ENCODE results near the gene PHF3.

Gene PHF3

GRCh38 chr6:63739094-63739687 is 103.6 kb downstream of the PHF3 start:
- H3K27ac Mint-ChIP-seq, result no peak overlapping the region
- TF ChIP-seq CTCF (IDR thresholded peaks at IDR 0.05; ENCODE audit: unreplicated experiment in 3 of 3), result no peak
- no peak overlapping the region for H3K4me3 Mint-ChIP-seq
- no peaks in the 10 kb centered on the region for H3K27me3 Mint-ChIP-seq (ENCODE audit: low read depth)
- H3K4me1 Mint-ChIP-seq, result no peaks in the 10 kb centered on the region
- H3K36me3 Mint-ChIP-seq (ENCODE audit: low read depth), result peaks cover 13% of the 10 kb centered on the region
- peaks cover 19% of the 10 kb centered on the region for H3K9me3 Mint-ChIP-seq

DNA sequence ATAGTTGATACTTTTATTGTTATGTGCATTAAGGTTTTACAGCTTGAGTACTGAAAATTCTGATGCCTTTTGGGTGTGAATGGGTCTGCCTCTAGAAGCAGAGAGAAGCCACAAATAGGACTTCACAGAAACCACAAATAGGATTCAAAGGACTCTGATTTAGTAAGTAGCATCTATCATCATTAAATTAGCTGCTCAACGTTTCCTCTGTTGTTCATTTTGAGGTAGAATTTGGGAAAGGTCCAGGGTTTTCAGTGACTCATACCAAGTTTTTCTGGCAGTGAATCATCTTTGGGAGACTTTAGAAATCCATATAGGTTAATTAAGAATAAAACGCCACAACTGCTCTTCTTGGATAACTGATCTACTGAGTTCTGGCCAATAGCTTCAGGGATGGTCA is 105.1 kb downstream of the PHF3 start:
- H3K4me3 Mint-ChIP-seq, result no peak overlapping the region
- H3K4me1 Mint-ChIP-seq, result no peaks in the 10 kb centered on the region
- peaks cover 9% of the 10 kb centered on the region for H3K9me3 Mint-ChIP-seq
- TF ChIP-seq CTCF (IDR thresholded peaks at IDR 0.05; ENCODE audit: unreplicated experiment in 3 of 3), result no peak
- H3K27ac Mint-ChIP-seq, result no peak overlapping the region
- H3K36me3 Mint-ChIP-seq (ENCODE audit: low read depth), result peaks cover 8% of the 10 kb centered on the region
- H3K27me3 Mint-ChIP-seq (ENCODE audit: low read depth), result no peaks in the 10 kb centered on the region

DNA sequence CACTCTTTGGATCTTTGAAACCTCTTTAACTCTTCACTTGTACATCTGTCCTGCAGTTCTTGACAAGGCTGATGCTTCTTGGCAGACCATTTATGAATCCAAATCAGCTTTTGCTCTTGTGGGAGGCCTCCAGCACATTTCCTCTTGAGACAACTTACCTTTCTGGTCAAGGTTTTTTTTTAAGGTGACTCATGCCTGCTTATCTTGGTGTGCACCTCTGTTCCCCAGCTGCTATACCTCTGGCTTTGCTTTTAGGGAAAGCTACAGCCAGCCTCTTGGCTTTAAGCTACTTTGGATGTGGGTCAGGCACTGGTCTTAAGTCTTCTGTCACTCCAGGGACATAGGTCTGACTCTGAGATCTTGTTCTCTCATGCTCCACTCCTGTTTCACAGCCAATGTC is 106.5 kb downstream of the PHF3 start:
- H3K4me3 Mint-ChIP-seq, result no peak overlapping the region
- H3K4me1 Mint-ChIP-seq, result no peaks in the 10 kb centered on the region
- no peak overlapping the region for H3K27ac Mint-ChIP-seq
- TF ChIP-seq CTCF (IDR thresholded peaks at IDR 0.05; ENCODE audit: unreplicated experiment in 3 of 3), result no peak
- peaks cover 8% of the 10 kb centered on the region for H3K36me3 Mint-ChIP-seq (ENCODE audit: low read depth)
- H3K27me3 Mint-ChIP-seq (ENCODE audit: low read depth), result no peaks in the 10 kb centered on the region
- peaks cover 8% of the 10 kb centered on the region for H3K9me3 Mint-ChIP-seq

DNA sequence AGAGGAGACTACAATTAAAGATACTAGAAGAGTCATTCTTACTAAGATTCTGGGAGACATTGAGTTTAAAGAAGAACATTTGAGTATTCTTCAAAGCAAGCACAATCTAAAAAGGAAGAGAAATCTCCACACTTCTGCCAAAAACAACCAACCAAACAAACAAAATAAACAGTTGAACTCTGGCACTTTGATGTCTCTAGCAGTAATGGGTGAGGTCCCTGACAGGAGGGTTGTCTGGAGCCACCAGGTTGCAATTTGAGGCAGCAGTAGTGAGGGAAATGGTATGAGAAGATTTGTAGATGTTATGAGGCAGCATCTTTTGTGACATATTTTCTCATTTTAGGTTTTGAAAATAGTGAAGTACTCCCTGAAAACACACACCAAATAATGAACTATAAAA is 108.1 kb downstream of the PHF3 start:
- Mint-ChIP-seq H3K4me1 (no peaks in the 10 kb centered on the region), H3K4me3 (no peak overlapping the region), H3K27me3 (ENCODE audit: low read depth) (no peaks in the 10 kb centered on the region), H3K27ac (no peak overlapping the region), H3K36me3 (ENCODE audit: low read depth) (peaks cover 7% of the 10 kb centered on the region), H3K9me3 (peaks cover 10% of the 10 kb centered on the region)
- TF ChIP-seq CTCF (IDR thresholded peaks at IDR 0.05; ENCODE audit: unreplicated experiment in 3 of 3), result no peak

DNA sequence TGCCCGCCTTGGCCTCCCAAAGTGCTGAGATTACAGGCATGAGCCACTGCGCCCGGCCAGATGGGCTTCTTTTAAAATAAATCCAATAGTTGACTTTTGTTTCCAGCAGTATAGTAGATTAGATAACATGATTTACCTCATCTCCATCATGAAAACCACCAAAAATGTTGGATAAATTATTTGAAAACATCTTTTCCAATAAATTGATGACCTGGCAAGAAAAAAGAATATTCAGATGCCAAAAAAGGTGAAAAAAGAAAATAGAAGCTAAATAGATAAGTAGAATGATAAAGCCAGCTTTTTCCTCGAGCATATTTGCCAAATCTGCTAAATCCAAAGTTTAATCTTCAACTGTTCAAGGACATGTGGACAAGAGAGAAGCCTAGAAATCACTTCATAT is 109.2 kb downstream of the PHF3 start:
- Mint-ChIP-seq H3K4me3 (no peak overlapping the region), H3K27me3 (ENCODE audit: low read depth) (no peaks in the 10 kb centered on the region), H3K27ac (no peak overlapping the region), H3K36me3 (ENCODE audit: low read depth) (peaks cover 3% of the 10 kb centered on the region), H3K4me1 (no peaks in the 10 kb centered on the region), H3K9me3 (peaks cover 8% of the 10 kb centered on the region)
- TF ChIP-seq CTCF (IDR thresholded peaks at IDR 0.05; ENCODE audit: unreplicated experiment in 3 of 3), result no peak

- Mint-ChIP-seq H3K27me3 (ENCODE audit: low read depth) (no peaks in the 10 kb centered on the region), H3K27ac (no peak overlapping the region), H3K9me3 (peaks cover 4% of the 10 kb centered on the region), H3K36me3 (ENCODE audit: low read depth) (no peaks in the 10 kb centered on the region), H3K4me1 (no peaks in the 10 kb centered on the region), H3K4me3 (no peak overlapping the region)
- no peak for TF ChIP-seq CTCF (IDR thresholded peaks at IDR 0.05; ENCODE audit: unreplicated experiment in 3 of 3)
Measured at GRCh38 chr6:63745784-63746183, 110.2 kb downstream of the PHF3 start.

All from nephron (organoid).